Measurements from ENCODE around the gene GNAL. TPM values are rescaled to one million over a fixed set of nuclear protein-coding genes. Genes with fewer than 3 reads are reported as not detected.

GNAL gene
- total RNA-seq, 1 donor from 2014 or later = 4.5 TPM

GRCh38 chr18:11668441-11669169 is 20.5 kb upstream of the GNAL start:
- DNase-seq (ENCODE audit: low read depth) = no peak
- Histone ChIP-seq H3K79me2 (ENCODE audit: insufficient read depth, low read length) (no peaks in the 10 kb centered on the region), H3K4me1 (ENCODE audit: insufficient read depth, low read length) (no peaks in the 10 kb centered on the region), H3K4me2 (ENCODE audit: low read length) (no peak overlapping the region), H3K27me3 (ENCODE audit: insufficient read depth, low read length) (peaks cover 7% of the 10 kb centered on the region), H3K4me3 (ENCODE audit: insufficient read depth, low read depth, low read length) (no peak overlapping the region), H3K9ac (ENCODE audit: low read length) (no peak overlapping the region), H3K27ac (ENCODE audit: low read depth, low read length) (no peak overlapping the region), H3K36me3 (ENCODE audit: insufficient read depth, low read length) (no peaks in the 10 kb centered on the region), H2AFZ (ENCODE audit: low read depth, low read length) (no peak overlapping the region), H4K20me1 (ENCODE audit: insufficient read depth, low read length) (no peaks in the 10 kb centered on the region), H3K9me3 (ENCODE audit: insufficient read depth, low read depth, low read length) (no peaks in the 10 kb centered on the region)
- no peak for FAIRE-seq
- no peak overlapping the region for H3K4me3 Mint-ChIP-seq (ENCODE audit: unreplicated experiment)
- H3K27me3 Mint-ChIP-seq (ENCODE audit: low read depth, unreplicated experiment) = peaks cover 32% of the 10 kb centered on the region
- H3K4me1 Mint-ChIP-seq (ENCODE audit: low read depth, unreplicated experiment) = no peaks in the 10 kb centered on the region
- no peak for TF ChIP-seq EZH2 (IDR thresholded peaks at IDR 0.05; ENCODE audit: insufficient read depth, low read length)
- TF ChIP-seq CTCF (IDR thresholded peaks at IDR 0.05; ENCODE audit: insufficient read depth, low read depth, low read length) = no peak
- no peaks in the 10 kb centered on the region for H3K36me3 Mint-ChIP-seq (ENCODE audit: low read depth, unreplicated experiment)
- H3K9me3 Mint-ChIP-seq (ENCODE audit: unreplicated experiment) = no peaks in the 10 kb centered on the region
- H3K27ac Mint-ChIP-seq (ENCODE audit: unreplicated experiment) = no peak overlapping the region

- no peak for FAIRE-seq
- no peaks in the 10 kb centered on the region for H3K36me3 Mint-ChIP-seq (ENCODE audit: low read depth, unreplicated experiment)
- no peak overlapping the region for H3K27ac ChIP-seq (ENCODE audit: low read depth, low read length)
- no peak overlapping the region for H3K9ac ChIP-seq (ENCODE audit: low read length)
- H3K4me1 ChIP-seq (ENCODE audit: insufficient read depth, low read length) = no peaks in the 10 kb centered on the region
- no peaks in the 10 kb centered on the region for H3K4me1 Mint-ChIP-seq (ENCODE audit: low read depth, unreplicated experiment)
- TF ChIP-seq CTCF (IDR thresholded peaks at IDR 0.05; ENCODE audit: insufficient read depth, low read depth, low read length) (no peak), EZH2 (IDR thresholded peaks at IDR 0.05; ENCODE audit: insufficient read depth, low read length) (no peak)
- no peak overlapping the region for H3K4me3 Mint-ChIP-seq (ENCODE audit: unreplicated experiment)
- no peaks in the 10 kb centered on the region for H3K9me3 ChIP-seq (ENCODE audit: insufficient read depth, low read depth, low read length)
- no peaks in the 10 kb centered on the region for H3K36me3 ChIP-seq (ENCODE audit: insufficient read depth, low read length)
- DNase-seq (ENCODE audit: low read depth) = no peak
- no peaks in the 10 kb centered on the region for H3K79me2 ChIP-seq (ENCODE audit: insufficient read depth, low read length)
- H2AFZ ChIP-seq (ENCODE audit: low read depth, low read length) = no peak overlapping the region
- H3K27me3 Mint-ChIP-seq (ENCODE audit: low read depth, unreplicated experiment) = peaks cover 40% of the 10 kb centered on the region
- H3K4me2 ChIP-seq (ENCODE audit: low read length) = no peak overlapping the region
- no peak overlapping the region for H3K27ac Mint-ChIP-seq (ENCODE audit: unreplicated experiment)
- H3K4me3 ChIP-seq (ENCODE audit: insufficient read depth, low read depth, low read length) = no peak overlapping the region
- no peaks in the 10 kb centered on the region for H4K20me1 ChIP-seq (ENCODE audit: insufficient read depth, low read length)
- no peaks in the 10 kb centered on the region for H3K9me3 Mint-ChIP-seq (ENCODE audit: unreplicated experiment)
- peaks cover 7% of the 10 kb centered on the region for H3K27me3 ChIP-seq (ENCODE audit: insufficient read depth, low read length)
Observed at GRCh38 chr18:11669271-11669947, 19.7 kb upstream of the GNAL start.

- H3K27me3 Mint-ChIP-seq (ENCODE audit: low read depth, unreplicated experiment) = peaks cover 44% of the 10 kb centered on the region
- H3K36me3 Mint-ChIP-seq (ENCODE audit: low read depth, unreplicated experiment) = no peaks in the 10 kb centered on the region
- H3K9me3 Mint-ChIP-seq (ENCODE audit: unreplicated experiment) = no peaks in the 10 kb centered on the region
- FAIRE-seq (no peak), DNase-seq (ENCODE audit: low read depth) (no peak)
- Histone ChIP-seq H3K27ac (ENCODE audit: low read depth, low read length) (no peak overlapping the region), H3K9me3 (ENCODE audit: insufficient read depth, low read depth, low read length) (no peaks in the 10 kb centered on the region), H4K20me1 (ENCODE audit: insufficient read depth, low read length) (no peaks in the 10 kb centered on the region), H3K79me2 (ENCODE audit: insufficient read depth, low read length) (no peaks in the 10 kb centered on the region), H3K4me2 (ENCODE audit: low read length) (no peak overlapping the region), H3K9ac (ENCODE audit: low read length) (no peak overlapping the region), H3K4me1 (ENCODE audit: insufficient read depth, low read length) (no peaks in the 10 kb centered on the region), H3K4me3 (ENCODE audit: insufficient read depth, low read depth, low read length) (no peak overlapping the region), H3K36me3 (ENCODE audit: insufficient read depth, low read length) (no peaks in the 10 kb centered on the region), H3K27me3 (ENCODE audit: insufficient read depth, low read length) (peaks cover 7% of the 10 kb centered on the region), H2AFZ (ENCODE audit: low read depth, low read length) (no peak overlapping the region)
- H3K4me1 Mint-ChIP-seq (ENCODE audit: low read depth, unreplicated experiment) = no peaks in the 10 kb centered on the region
- H3K27ac Mint-ChIP-seq (ENCODE audit: unreplicated experiment) = no peak overlapping the region
- H3K4me3 Mint-ChIP-seq (ENCODE audit: unreplicated experiment) = no peak overlapping the region
- TF ChIP-seq EZH2 (IDR thresholded peaks at IDR 0.05; ENCODE audit: insufficient read depth, low read length) = no peak
- no peak for TF ChIP-seq CTCF (IDR thresholded peaks at IDR 0.05; ENCODE audit: insufficient read depth, low read depth, low read length)
Observed at GRCh38 chr18:11669948-11670275, 19.2 kb upstream of the GNAL start.
